Thyroid gland (tissue), 4 donors: Measurements from ENCODE around the gene TBC1D2. TPM values are rescaled to one million over a fixed set of nuclear protein-coding genes. Genes with fewer than 3 reads are reported as not detected.
A peak's percentile ranks its signal among the peaks of the same experiment; 100 is the strongest.

Source experiments
- DNase-seq, 2 donors: peaks; one replicate each; pipeline ENCODE4 v3.0.0-alpha.2; 2019
- H3K27ac ChIP-seq, 3 donors: fragments of 200-600 bp; sonication (generic); 1 replicate in 2 of 3; 2 replicates in 1 of 3; pipeline ENCODE4 v1.5.1; 2016 to 2019; ENCODE audit warnings: mild to moderate bottlenecking in 1 of 3, moderate library complexity in 1 of 3
- H3K27me3 ChIP-seq: fragments of 200-600 bp; sonication (generic); one replicate; pipeline ENCODE4 v1.5.1; 2019
- H3K36me3 ChIP-seq, 2 donors: fragments of 200-600 bp; sonication (generic); one replicate each; pipeline ENCODE4 v1.5.1; 2016 to 2019
- H3K4me1 ChIP-seq, 2 donors: fragments of 200-600 bp; sonication (generic); one replicate each; pipeline ENCODE4 v1.5.1; 2017 to 2019
- H3K4me3 ChIP-seq, 3 donors: fragments of 200-600 bp; sonication (generic); replicated peaks in 1 of 3; 1 replicate in 2 of 3; 2 replicates in 1 of 3; pipeline ENCODE4 v1.5.1; 2016; ENCODE audit warnings: mild to moderate bottlenecking in 1 of 3
- H3K9me3 ChIP-seq: fragments of 200-600 bp; sonication (generic); one replicate; pipeline ENCODE4 v1.5.1; 2017
- POLR2A ChIP-seq, 2 donors: fragments of 450-650 bp; IDR thresholded peaks; one replicate each; pipeline ENCODE4 v1.6.1; 2017; ENCODE audit warnings: antibody characterized with exemption in 2 of 2, mild to moderate bottlenecking in 2 of 2, moderate library complexity in 1 of 2
- WGBS, 2 donors: methylation state at CpG; one replicate each; pipeline ENCODE4 v1.1.5; 2017; 5-methylcytosine and 5-hydroxymethylcytosine counted together
- intact Hi-C: fragments of 100-400 bp; cut with DNase I; formaldehyde crosslinking; loops from one replicate; pipeline ENCODE4 v1.15.1; 2023
- total RNA-seq, 4 donors: library from RNA; depleted of rRNA; stranded (reverse); fragments of >200 nt; gene quantifications; one replicate each; pipeline ENCODE4 v1.2.3, GENCODE V29; 2016
- TF ChIP-seq, protein P1 (sequence below), 6 experiments: fragments of 200-600 bp in 3 of 6; fragments of 450-650 bp in 3 of 6; sonication (generic) in 3 of 6; IDR thresholded peaks; one replicate each; pipeline ENCODE4 v1.5.1; 2016 to 2019; ENCODE audit warnings: antibody characterized with exemption in 6 of 6, mild to moderate bottlenecking in 2 of 6, inconsistent platforms in 1 of 6, moderate library complexity in 1 of 6

TBC1D2 gene
- total RNA-seq, 4 donors from 2014 or later: 12.9 to 20.9 (median 18.3) TPM

DNA sequence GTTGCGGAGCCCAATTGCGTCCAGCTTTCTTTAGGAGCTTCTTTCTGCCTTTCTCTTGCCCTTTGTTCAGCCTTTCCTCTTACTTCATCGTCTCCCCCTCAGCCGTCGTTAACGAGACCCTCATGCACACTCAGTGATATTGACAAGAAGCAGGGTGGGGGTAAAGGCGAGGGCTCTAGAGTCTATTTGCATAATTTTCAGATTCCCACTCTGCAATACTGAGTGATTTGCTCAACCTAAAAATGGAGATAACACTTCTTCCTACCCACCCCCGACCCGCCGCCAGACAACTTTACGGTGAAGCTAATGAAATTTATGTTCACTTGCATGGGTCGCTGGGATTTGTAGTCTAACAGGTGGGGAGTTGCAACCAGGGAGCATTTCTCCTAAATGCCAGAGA, 1.3 kb upstream of the TBC1D2 start:
- intact Hi-C loops: no loop called here
- Histone ChIP-seq H3K36me3 (no peaks in the 10 kb centered on the region), H3K4me1 (peaks cover 24 to 36% of the 10 kb centered on the region in 2 donors), H3K4me3 (peak overlapping the region in 2 of 3 donors; percentile 78 to 80), H3K27me3 (no peaks in the 10 kb centered on the region), H3K27ac (peak overlapping the region; percentile 95 to 96 (median 95)), H3K9me3 (no peaks in the 10 kb centered on the region)
- DNase-seq: no peak
- TF ChIP-seq, protein P1, sequence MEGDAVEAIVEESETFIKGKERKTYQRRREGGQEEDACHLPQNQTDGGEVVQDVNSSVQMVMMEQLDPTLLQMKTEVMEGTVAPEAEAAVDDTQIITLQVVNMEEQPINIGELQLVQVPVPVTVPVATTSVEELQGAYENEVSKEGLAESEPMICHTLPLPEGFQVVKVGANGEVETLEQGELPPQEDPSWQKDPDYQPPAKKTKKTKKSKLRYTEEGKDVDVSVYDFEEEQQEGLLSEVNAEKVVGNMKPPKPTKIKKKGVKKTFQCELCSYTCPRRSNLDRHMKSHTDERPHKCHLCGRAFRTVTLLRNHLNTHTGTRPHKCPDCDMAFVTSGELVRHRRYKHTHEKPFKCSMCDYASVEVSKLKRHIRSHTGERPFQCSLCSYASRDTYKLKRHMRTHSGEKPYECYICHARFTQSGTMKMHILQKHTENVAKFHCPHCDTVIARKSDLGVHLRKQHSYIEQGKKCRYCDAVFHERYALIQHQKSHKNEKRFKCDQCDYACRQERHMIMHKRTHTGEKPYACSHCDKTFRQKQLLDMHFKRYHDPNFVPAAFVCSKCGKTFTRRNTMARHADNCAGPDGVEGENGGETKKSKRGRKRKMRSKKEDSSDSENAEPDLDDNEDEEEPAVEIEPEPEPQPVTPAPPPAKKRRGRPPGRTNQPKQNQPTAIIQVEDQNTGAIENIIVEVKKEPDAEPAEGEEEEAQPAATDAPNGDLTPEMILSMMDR (IDR thresholded peaks at IDR 0.05): no peak
- WGBS, 2 donors: 18 to 26% methylated on average over 12 of the region's 12 CpGs

DNA sequence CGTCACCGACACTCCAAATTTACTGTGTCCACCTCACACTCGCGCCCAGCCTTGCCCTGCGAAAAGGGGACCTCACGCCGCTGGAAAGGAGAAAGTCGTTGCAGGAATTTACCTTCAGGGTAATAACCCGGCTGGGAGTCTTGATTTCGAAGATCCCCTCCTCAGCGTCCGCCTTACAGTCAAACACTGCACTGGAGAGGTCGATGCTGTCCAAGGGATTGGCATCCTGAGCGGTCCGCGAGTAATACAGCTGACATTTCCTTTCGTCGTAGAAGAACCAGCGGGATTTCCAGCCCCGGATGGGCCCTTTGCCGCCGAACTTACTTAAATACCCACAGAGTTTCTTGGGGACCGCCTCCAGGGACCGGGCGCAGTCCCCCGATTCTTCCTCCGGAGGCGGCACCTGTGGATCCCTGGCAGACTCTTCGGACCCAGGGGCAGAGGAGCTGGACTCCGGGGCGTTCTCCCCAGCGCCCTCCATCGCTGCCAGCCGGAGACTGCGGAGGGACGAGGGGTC, 330 bp downstream of the TBC1D2 start:
- H3K4me1 ChIP-seq: peaks cover 24 to 52% of the 10 kb centered on the region in 2 donors
- H3K36me3 ChIP-seq: no peaks in the 10 kb centered on the region
- TF ChIP-seq, protein P1 (IDR thresholded peaks at IDR 0.05): no peak
- TF ChIP-seq POLR2A (IDR thresholded peaks at IDR 0.05): no peak
- no peaks in the 10 kb centered on the region for H3K27me3 ChIP-seq
- no peak for DNase-seq
- WGBS, 2 donors: 0 to 4% methylated on average over 10 to 22 of the region's 36 CpGs
- intact Hi-C loops: no loop called here
- H3K4me3 ChIP-seq: peak overlapping the region; percentile 34 to 81 (median 80)
- H3K9me3 ChIP-seq: no peaks in the 10 kb centered on the region
- peak overlapping the region; percentile 50 to 95 (median 63) for H3K27ac ChIP-seq

DNA sequence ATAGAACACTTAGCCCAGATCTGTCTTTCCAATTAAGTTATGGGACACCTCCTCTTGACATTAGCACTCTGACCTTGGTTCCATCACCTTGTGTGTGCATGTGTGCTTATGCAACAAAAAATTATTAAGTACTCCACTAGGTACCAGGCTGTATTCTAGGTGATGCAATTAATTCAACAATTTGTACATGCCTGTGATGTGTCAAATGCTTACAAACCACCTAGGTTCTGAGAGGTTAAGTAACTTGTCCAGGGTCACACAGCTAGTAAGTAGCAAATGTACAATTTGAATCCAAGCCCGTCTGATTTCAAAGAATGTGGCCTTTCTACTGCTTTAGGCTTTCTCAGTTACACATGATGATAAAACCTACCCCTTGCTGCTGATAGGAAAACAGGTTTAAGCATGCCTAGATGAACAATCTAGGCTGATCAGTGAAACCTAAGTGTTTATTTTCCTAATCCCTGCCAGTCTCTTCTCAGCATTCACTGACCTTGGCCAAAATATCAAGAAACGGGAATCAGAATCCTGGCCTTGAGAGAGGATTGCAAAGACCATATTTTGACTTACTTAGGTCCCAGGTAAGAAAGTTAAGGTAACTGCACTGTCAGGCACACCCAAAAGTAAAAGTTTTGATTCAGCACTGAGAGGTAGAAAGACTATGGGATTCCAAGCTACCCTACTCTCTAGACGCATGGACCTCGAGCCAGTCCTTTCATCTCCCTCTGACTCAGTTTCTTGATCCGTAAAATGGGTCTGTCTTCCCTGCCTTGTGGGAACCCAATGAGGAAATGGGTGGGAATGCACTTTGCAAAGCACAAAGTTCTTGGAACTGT, 1.0 kb downstream of the TBC1D2 start:
- no peak for DNase-seq
- no peaks in the 10 kb centered on the region for H3K36me3 ChIP-seq
- H3K27me3 ChIP-seq: no peaks in the 10 kb centered on the region
- H3K4me3 ChIP-seq: peak overlapping the region; percentile 34 to 81 (median 80)
- peaks cover 24 to 59% of the 10 kb centered on the region in 2 donors for H3K4me1 ChIP-seq
- no peaks in the 10 kb centered on the region for H3K9me3 ChIP-seq
- TF ChIP-seq, protein P1 (IDR thresholded peaks at IDR 0.05): no peak
- peak overlapping the region in 2 of 3 donors; percentile 50 to 95 for H3K27ac ChIP-seq
- WGBS, 2 donors: 37 to 39% methylated on average over 5 of the region's 5 CpGs
- intact Hi-C loops: no loop called here

DNA sequence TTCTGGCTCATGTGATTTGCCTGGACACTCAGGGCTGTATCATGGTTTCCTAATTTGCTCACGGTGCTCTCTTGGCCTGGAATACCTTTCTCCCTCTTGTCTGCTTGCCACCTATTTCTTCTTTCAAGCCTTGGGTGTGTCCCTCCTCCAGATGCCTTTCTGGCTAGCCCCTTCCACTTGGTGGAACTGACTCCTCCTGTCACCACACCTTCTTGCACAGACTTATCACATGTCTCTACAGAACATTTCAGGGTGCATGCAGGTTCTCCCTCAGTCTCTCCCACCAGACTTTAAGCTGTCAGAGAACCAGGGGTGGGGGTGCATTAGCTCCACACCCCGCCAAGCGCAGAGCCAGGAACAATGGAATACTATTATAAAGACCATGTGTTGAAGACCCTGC, 1.9 kb downstream of the TBC1D2 start:
- WGBS, 2 donors: 75 to 78% methylated on average over 3 of the region's 3 CpGs
- Histone ChIP-seq H3K27ac (peak overlapping the region in 1 of 3 donors; percentile 47), H3K36me3 (no peaks in the 10 kb centered on the region), H3K27me3 (no peaks in the 10 kb centered on the region), H3K9me3 (no peaks in the 10 kb centered on the region), H3K4me3 (no peak overlapping the region), H3K4me1 (peaks cover 33 to 68% of the 10 kb centered on the region in 2 donors)
- intact Hi-C loops: no loop called here
- peak in 1 of 2 donors; percentile 39 for DNase-seq
- TF ChIP-seq, protein P1 (IDR thresholded peaks at IDR 0.05): no peak

DNA sequence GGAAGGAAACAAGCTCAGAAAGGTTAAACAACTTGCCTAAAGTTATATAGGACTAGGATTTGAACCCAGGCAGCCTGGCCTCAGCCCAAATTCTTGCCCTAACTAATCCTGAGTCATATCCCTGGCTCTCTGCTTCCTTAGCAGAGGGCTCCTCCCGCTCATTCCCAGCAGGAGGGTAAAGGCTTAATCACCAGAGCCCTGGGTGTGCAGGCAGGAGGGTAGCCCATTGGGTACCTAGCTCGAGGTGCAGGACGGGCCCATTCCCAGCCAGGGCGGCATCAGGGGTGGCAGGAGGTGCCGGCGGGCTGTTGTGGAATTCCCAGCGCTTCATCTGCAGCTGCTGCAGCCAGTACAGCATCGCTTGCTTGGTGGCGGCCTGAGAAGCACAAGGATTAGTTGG, 3.9 kb downstream of the TBC1D2 start:
- TF ChIP-seq POLR2A (IDR thresholded peaks at IDR 0.05): no peak
- TF ChIP-seq, protein P1 (IDR thresholded peaks at IDR 0.05): no peak
- no peaks in the 10 kb centered on the region for H3K27me3 ChIP-seq
- H3K4me3 ChIP-seq: no peak overlapping the region
- H3K4me1 ChIP-seq: peaks cover 36 to 84% of the 10 kb centered on the region in 2 donors
- H3K9me3 ChIP-seq: no peaks in the 10 kb centered on the region
- peak overlapping the region in 1 of 3 donors; percentile 34 for H3K27ac ChIP-seq
- intact Hi-C loops: no loop called here
- no peak for DNase-seq
- H3K36me3 ChIP-seq: no peaks in the 10 kb centered on the region
- WGBS, 2 donors: 92 to 96% methylated on average over 2 to 9 of the region's 9 CpGs
